Karpas-422 (cell line): Measurements from ENCODE around the gene GPM6B. TPM values are rescaled to one million over a fixed set of nuclear protein-coding genes. Genes with fewer than 3 reads are reported as not detected.

Experiments used
- DNase-seq: peaks from one replicate; pipeline ENCODE4 v3.0.0-alpha.2; 2015
- H2AFZ ChIP-seq: fragments of 200-600 bp; sonication (generic); 2 replicates; pipeline ENCODE4 v1.6.1; 2014; ENCODE audit warnings: antibody characterized with exemption, low read length, mixed read lengths
- H3K27ac ChIP-seq: fragments of 200-600 bp; sonication (generic); 2 replicates; pipeline ENCODE4 v1.5.1; 2014; ENCODE audit warnings: mild to moderate bottlenecking, low read length, moderate library complexity
- H3K27me3 ChIP-seq: fragments of 200-600 bp; sonication (generic); 2 replicates; pipeline ENCODE4 v1.6.1; 2014; ENCODE audit warnings: low read length, mixed read lengths
- H3K36me3 ChIP-seq: fragments of 200-600 bp; sonication (generic); 2 replicates; pipeline ENCODE4 v1.6.1; 2014; ENCODE audit warnings: low read length, mixed read lengths; ENCODE audit not compliant: insufficient read depth
- H3K4me1 ChIP-seq: fragments of 200-600 bp; sonication (generic); 2 replicates; pipeline ENCODE4 v1.6.1; 2014; ENCODE audit warnings: mild to moderate bottlenecking, low read length, mixed read lengths
- H3K4me2 ChIP-seq: fragments of 200-600 bp; sonication (generic); 2 replicates; pipeline ENCODE4 v1.6.1; 2014; ENCODE audit warnings: low read length, low read depth, mild to moderate bottlenecking; ENCODE audit not compliant: poor library complexity, severe bottlenecking
- H3K4me3 ChIP-seq: fragments of 200-600 bp; sonication (generic); 2 replicates; pipeline ENCODE4 v1.5.1; 2014; ENCODE audit warnings: mild to moderate bottlenecking, antibody characterized with exemption, low read length, mixed read lengths
- H3K79me2 ChIP-seq: fragments of 200-600 bp; sonication (generic); 2 replicates; pipeline ENCODE4 v1.6.1; 2014; ENCODE audit warnings: mild to moderate bottlenecking, low read length, mixed read lengths
- H3K9ac ChIP-seq: fragments of 200-600 bp; sonication (generic); 2 replicates; pipeline ENCODE4 v1.6.0; 2014; ENCODE audit warnings: low read length
- H3K9me2 ChIP-seq: fragments of 200-600 bp; sonication (generic), shearing (Covaris generic); replicated peaks from 2 replicates; pipeline ENCODE4 v1.6.0; 2014; ENCODE audit warnings: mild to moderate bottlenecking, low read length, moderate library complexity; ENCODE audit not compliant: insufficient read depth
- H3K9me3 ChIP-seq: fragments of 300-700, 200-600 bp; sonication (generic); 2 replicates; pipeline ENCODE4 v1.6.1; 2014; ENCODE audit warnings: low read length, mixed read lengths
- H4K20me1 ChIP-seq: fragments of 200-600 bp; sonication (generic); 2 replicates; pipeline ENCODE4 v1.6.1; 2014; ENCODE audit warnings: mild to moderate bottlenecking, antibody characterized with exemption, low read length, low read depth; ENCODE audit not compliant: insufficient read depth
- total RNA-seq: library from RNA; depleted of rRNA; stranded (reverse); fragments of >200 nt; shearing (Covaris generic); gene quantifications from 2 replicates; pipeline ENCODE4 v1.2.3, GENCODE V29; 2014; ENCODE audit warnings: low replicate concordance

The GPM6B gene
- total RNA-seq, 1 experiment from 2014 or later, result not detected

- H3K79me2 ChIP-seq, result no peaks in the 10 kb centered on the region
- H3K36me3 ChIP-seq, result no peaks in the 10 kb centered on the region
- H3K27ac ChIP-seq, result no peak overlapping the region
- H3K4me3 ChIP-seq, result no peak overlapping the region
- H2AFZ ChIP-seq, result no peak overlapping the region
- no peaks in the 10 kb centered on the region for H3K27me3 ChIP-seq
- H3K9ac ChIP-seq, result no peak overlapping the region
- H3K9me3 ChIP-seq, result no peaks in the 10 kb centered on the region
- no peaks in the 10 kb centered on the region for H3K9me2 ChIP-seq
- H3K4me1 ChIP-seq, result peaks cover 10% of the 10 kb centered on the region
- H4K20me1 ChIP-seq, result no peaks in the 10 kb centered on the region
- no peak overlapping the region for H3K4me2 ChIP-seq
- no peak for DNase-seq
Observed at GRCh38 chrX:13829983-13830382, 13.1 kb upstream of the GPM6B start.

- H3K4me1 ChIP-seq, result peaks cover 10% of the 10 kb centered on the region
- H3K79me2 ChIP-seq, result no peaks in the 10 kb centered on the region
- H3K9ac ChIP-seq, result no peak overlapping the region
- no peak overlapping the region for H3K4me3 ChIP-seq
- H3K9me3 ChIP-seq, result no peaks in the 10 kb centered on the region
- H3K36me3 ChIP-seq, result no peaks in the 10 kb centered on the region
- no peak for DNase-seq
- no peak overlapping the region for H2AFZ ChIP-seq
- no peaks in the 10 kb centered on the region for H4K20me1 ChIP-seq
- no peak overlapping the region for H3K4me2 ChIP-seq
- no peak overlapping the region for H3K27ac ChIP-seq
- no peaks in the 10 kb centered on the region for H3K27me3 ChIP-seq
- no peaks in the 10 kb centered on the region for H3K9me2 ChIP-seq
Observed at GRCh38 chrX:13828392-13828791, 11.5 kb upstream of the GPM6B start.

GRCh38 chrX:13827298-13828090, 10.6 kb upstream of the GPM6B start:
- peaks cover 10% of the 10 kb centered on the region for H3K4me1 ChIP-seq
- H2AFZ ChIP-seq, result no peak overlapping the region
- H3K9me2 ChIP-seq, result no peaks in the 10 kb centered on the region
- no peak overlapping the region for H3K4me2 ChIP-seq
- no peaks in the 10 kb centered on the region for H4K20me1 ChIP-seq
- no peaks in the 10 kb centered on the region for H3K9me3 ChIP-seq
- H3K79me2 ChIP-seq, result no peaks in the 10 kb centered on the region
- no peak for DNase-seq
- H3K4me3 ChIP-seq, result no peak overlapping the region
- no peak overlapping the region for H3K27ac ChIP-seq
- no peaks in the 10 kb centered on the region for H3K36me3 ChIP-seq
- H3K9ac ChIP-seq, result no peak overlapping the region
- no peaks in the 10 kb centered on the region for H3K27me3 ChIP-seq

- no peaks in the 10 kb centered on the region for H3K27me3 ChIP-seq
- H3K9me2 ChIP-seq, result no peaks in the 10 kb centered on the region
- H2AFZ ChIP-seq, result no peak overlapping the region
- no peaks in the 10 kb centered on the region for H3K79me2 ChIP-seq
- no peak overlapping the region for H3K4me3 ChIP-seq
- no peaks in the 10 kb centered on the region for H3K9me3 ChIP-seq
- DNase-seq, result no peak
- H3K9ac ChIP-seq, result no peak overlapping the region
- no peak overlapping the region for H3K27ac ChIP-seq
- H3K4me2 ChIP-seq, result no peak overlapping the region
- peaks cover 10% of the 10 kb centered on the region for H3K4me1 ChIP-seq
- no peaks in the 10 kb centered on the region for H4K20me1 ChIP-seq
- H3K36me3 ChIP-seq, result no peaks in the 10 kb centered on the region
Observed at GRCh38 chrX:13826770-13827169, 9.9 kb upstream of the GPM6B start.

- Histone ChIP-seq H3K27me3 (0 out of 2 replicates have a peak, but pooled peaks cover 2% of the 10 kb centered on the region), H3K27ac (no peak overlapping the region), H3K4me1 (peaks cover 10% of the 10 kb centered on the region), H3K9me2 (no peaks in the 10 kb centered on the region), H3K4me3 (no peak overlapping the region), H4K20me1 (no peaks in the 10 kb centered on the region), H3K9me3 (no peaks in the 10 kb centered on the region), H3K9ac (no peak overlapping the region), H2AFZ (no peak overlapping the region), H3K4me2 (no peak overlapping the region), H3K79me2 (no peaks in the 10 kb centered on the region), H3K36me3 (no peaks in the 10 kb centered on the region)
- no peak for DNase-seq
Observed at GRCh38 chrX:13825178-13825762, 8.4 kb upstream of the GPM6B start.

- H3K36me3 ChIP-seq, result no peaks in the 10 kb centered on the region
- no peak overlapping the region for H3K27ac ChIP-seq
- no peak overlapping the region for H3K4me3 ChIP-seq
- H3K9me3 ChIP-seq, result no peaks in the 10 kb centered on the region
- H3K9ac ChIP-seq, result no peak overlapping the region
- peaks cover 5% of the 10 kb centered on the region for H3K4me1 ChIP-seq
- DNase-seq, result no peak
- H3K4me2 ChIP-seq, result no peak overlapping the region
- no peaks in the 10 kb centered on the region for H3K79me2 ChIP-seq
- 0 out of 2 replicates have a peak, but pooled peaks cover 2% of the 10 kb centered on the region for H3K27me3 ChIP-seq
- no peaks in the 10 kb centered on the region for H4K20me1 ChIP-seq
- no peaks in the 10 kb centered on the region for H3K9me2 ChIP-seq
- H2AFZ ChIP-seq, result no peak overlapping the region
Observed at GRCh38 chrX:13824746-13825145, 7.9 kb upstream of the GPM6B start.

- Histone ChIP-seq H3K27me3 (0 out of 2 replicates have a peak, but pooled peaks cover 2% of the 10 kb centered on the region), H3K79me2 (no peaks in the 10 kb centered on the region), H3K36me3 (no peaks in the 10 kb centered on the region), H3K4me3 (no peak overlapping the region), H3K27ac (no peak overlapping the region), H3K9me3 (no peaks in the 10 kb centered on the region), H3K4me2 (no peak overlapping the region), H3K4me1 (no peaks in the 10 kb centered on the region), H3K9me2 (no peaks in the 10 kb centered on the region), H2AFZ (no peak overlapping the region), H3K9ac (no peak overlapping the region), H4K20me1 (no peaks in the 10 kb centered on the region)
- DNase-seq, result no peak
Observed at GRCh38 chrX:13821738-13822137, 4.8 kb upstream of the GPM6B start.

GRCh38 chrX:13816176-13816575, 717 bp downstream of the GPM6B start:
- Histone ChIP-seq H3K9ac (no peak overlapping the region), H3K9me3 (no peaks in the 10 kb centered on the region), H3K4me3 (no peak overlapping the region), H4K20me1 (no peaks in the 10 kb centered on the region), H3K27ac (no peak overlapping the region), H3K79me2 (no peaks in the 10 kb centered on the region), H3K9me2 (no peaks in the 10 kb centered on the region), H3K4me2 (no peak overlapping the region), H3K27me3 (0 out of 2 replicates have a peak, but pooled peaks cover 2% of the 10 kb centered on the region), H3K4me1 (no peaks in the 10 kb centered on the region), H3K36me3 (no peaks in the 10 kb centered on the region), H2AFZ (no peak overlapping the region)
- no peak for DNase-seq
